NCI-H2081 (cell line): ENCODE data around the gene PLEKHO2.
A peak's percentile ranks its signal among the peaks of the same experiment; 100 is the strongest.
"Not testable (repeated sequence)": the region's sequence is repeated elsewhere in the genome, so short reads cannot be mapped to it uniquely, and the experiment has no call there.

Experiments
- DNase-seq, 2 experiments: peaks; one replicate each; lab custom pipeline; 2025; lab: John Stamatoyannopoulos, UW

Gene PLEKHO2

GRCh38 chr15:64841344-64842095, at the start of gene PLEKHO2:
PLEKHO2 (plus strand) TSS chr15:64841915; CDS start chr15:64842017, 102 bp downstream.
- DNase-seq: peak; percentile 84 to 91

DNA sequence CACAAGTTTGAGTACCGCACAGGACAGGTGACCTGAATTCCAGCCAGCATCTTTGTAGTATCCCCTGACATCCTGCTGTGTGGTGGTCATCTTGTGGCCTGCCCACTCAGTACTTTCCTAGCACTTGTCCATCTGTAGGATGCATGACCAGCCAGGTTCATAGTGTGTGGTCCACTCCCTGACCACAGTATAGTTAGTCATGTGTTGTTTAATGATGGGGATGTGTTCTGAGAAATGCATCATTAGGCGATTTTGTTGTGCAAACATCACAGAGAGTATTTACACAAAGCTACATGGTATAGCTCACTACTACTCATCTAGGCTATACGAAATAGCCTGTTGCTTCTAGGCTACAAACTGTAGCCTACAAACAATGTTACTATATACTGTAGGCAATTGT, 49.4 kb upstream of the PLEKHO2 start:
- DNase-seq: no peak

- DNase-seq: not testable (repeated sequence)
Measured at GRCh38 chr15:64795299-64795698, 46.4 kb upstream of the PLEKHO2 start.

- not testable (repeated sequence) for DNase-seq
Measured at GRCh38 chr15:64795921-64796320, 45.8 kb upstream of the PLEKHO2 start.

DNA sequence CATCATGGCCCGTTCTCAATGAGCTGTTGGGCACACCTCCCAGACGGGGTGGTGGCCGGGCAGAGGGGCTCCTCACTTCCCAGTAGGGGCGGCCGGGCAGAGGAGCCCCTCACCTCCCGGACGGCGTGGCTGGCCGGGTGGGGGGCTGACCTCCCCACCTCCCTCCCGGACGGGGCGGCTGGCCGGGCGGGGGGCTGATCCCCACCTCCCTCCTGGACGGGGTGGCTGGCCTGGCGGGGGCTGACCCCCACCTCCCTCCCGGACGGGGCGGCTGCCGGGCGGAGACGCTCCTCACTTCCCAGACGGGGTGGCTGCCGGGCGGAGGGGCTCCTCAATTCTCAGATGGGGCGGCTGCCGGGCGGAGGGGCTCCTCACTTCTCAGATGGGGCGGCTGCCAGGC, 42.8 kb upstream of the PLEKHO2 start:
- DNase-seq: not testable (repeated sequence)

GRCh38 chr15:64800476-64800875, 41.2 kb upstream of the PLEKHO2 start:
- DNase-seq: no peak

GRCh38 chr15:64803526-64803925, 38.2 kb upstream of the PLEKHO2 start:
- no peak for DNase-seq

- DNase-seq: no peak
Measured at GRCh38 chr15:64804619-64805018, 37.1 kb upstream of the PLEKHO2 start.

GRCh38 chr15:64806509-64806908, 35.2 kb upstream of the PLEKHO2 start:
- DNase-seq: no peak

GRCh38 chr15:64807051-64807749, 34.5 kb upstream of the PLEKHO2 start:
- no peak for DNase-seq

- DNase-seq: no peak
Measured at GRCh38 chr15:64807751-64808222, 33.9 kb upstream of the PLEKHO2 start.

DNA sequence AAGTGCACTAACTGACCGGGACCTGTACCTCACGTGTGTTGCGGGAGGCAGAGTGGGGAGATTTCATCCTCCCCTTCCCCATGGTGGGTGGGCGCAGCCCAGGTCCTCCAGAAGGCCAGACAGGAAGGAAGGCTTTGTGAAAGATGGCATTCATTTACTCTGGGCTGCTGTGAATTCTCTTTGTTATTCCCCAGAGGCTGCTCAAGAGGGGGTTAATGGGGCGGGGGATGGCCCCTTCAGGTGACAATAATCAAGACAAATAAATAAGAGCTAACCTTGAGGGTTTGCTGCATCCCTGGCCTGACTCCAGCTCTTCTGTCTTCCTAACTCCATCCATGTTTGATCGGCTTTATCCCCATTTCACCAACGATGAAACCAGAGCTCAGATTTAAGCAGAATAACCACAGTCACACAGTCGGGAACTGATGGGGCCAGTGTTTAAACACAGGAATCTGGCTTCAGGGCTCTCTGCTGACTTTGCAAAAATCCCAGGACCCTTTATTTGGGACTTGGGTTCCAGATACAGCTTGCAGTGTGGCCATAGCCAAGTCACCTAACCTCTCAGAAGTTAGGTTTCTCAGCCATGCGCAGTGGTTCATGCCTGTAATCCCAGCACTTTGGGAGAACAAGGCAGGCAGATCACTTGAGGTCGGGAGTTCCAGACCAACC, 32.8 kb upstream of the PLEKHO2 start:
- DNase-seq: no peak

GRCh38 chr15:64809649-64810496, 31.8 kb upstream of the PLEKHO2 start:
- DNase-seq: peak; percentile 66 to 69

DNA sequence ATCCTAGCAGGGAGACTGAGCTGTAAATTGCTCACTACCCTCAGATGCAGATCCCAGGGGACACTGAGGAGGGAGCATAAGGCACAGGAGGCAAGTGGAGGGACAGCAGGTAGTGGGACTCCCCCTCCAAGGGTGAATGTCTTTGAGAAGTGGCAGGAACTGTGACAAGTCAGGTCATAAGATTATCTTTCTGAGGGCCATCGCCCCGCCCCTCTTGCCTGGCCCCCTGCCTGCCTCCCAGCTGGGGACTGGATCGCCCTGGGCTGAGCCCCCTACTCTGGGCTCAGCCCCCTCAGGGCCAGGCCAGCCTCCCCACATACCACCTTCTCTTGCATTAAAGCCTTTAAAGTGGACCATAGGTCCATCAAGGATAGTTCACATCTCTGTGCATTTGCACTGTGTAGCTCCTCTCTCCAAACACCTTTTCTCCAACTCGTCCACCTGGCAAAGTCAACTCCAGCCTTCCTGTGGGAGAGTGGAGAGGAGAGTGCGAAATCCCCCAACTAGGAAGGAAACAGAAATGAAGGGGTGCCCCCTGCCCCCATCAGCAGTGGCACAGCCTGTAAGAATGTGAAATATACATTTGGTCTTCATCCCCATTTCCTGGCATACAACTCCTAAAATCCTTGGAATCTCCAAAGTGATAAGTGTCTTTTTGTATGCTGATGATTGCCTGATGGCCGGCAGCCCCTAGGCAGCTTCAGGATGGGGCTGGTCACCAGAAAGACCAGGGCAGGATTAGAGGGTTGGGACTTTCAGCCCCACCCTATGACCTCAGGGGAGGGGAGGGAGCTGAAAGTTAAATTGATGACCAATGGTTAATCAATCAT, 31.0 kb upstream of the PLEKHO2 start:
- DNase-seq: no peak

- no peak for DNase-seq
Measured at GRCh38 chr15:64813075-64813474, 28.6 kb upstream of the PLEKHO2 start.

DNA sequence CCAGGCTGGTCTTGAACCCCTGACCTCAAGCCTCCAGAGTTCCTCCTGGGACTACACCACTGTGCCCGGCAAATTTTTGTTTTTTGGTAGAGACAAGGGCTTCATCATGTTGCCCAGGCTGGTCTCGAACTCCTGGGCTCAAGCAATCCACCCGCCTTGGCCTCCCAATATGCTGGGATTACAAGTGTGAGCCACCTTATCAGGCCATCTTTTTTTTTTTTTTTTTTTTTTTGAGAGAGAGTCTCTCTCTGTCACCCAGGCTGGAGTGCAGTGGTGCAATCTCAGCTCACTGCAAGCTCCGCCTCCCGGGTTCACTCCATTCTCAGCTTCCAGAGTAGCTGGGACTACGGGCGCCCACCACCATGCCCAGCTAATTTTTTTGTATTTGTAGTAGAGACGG, 27.4 kb upstream of the PLEKHO2 start:
- not testable (repeated sequence) for DNase-seq

DNA sequence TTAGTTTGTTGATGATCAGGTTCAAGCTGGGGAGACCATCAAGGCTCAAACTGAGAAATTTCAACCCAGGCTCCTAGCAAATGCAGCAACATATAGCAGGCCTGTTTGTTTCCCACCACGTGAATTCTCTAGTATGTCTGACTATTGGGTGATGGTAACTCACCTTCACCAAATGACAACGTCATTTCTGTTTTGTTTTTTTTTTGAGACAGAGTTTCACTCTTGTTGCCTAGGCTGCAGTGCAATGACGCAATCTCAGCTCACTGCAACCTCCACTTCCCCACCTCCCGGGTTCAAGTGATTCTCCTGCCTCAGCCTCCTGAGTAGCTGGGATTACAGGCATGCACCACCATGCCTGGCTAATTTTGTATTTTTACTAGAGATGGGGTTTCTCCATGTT, 26.8 kb upstream of the PLEKHO2 start:
- not testable (repeated sequence) for DNase-seq

DNA sequence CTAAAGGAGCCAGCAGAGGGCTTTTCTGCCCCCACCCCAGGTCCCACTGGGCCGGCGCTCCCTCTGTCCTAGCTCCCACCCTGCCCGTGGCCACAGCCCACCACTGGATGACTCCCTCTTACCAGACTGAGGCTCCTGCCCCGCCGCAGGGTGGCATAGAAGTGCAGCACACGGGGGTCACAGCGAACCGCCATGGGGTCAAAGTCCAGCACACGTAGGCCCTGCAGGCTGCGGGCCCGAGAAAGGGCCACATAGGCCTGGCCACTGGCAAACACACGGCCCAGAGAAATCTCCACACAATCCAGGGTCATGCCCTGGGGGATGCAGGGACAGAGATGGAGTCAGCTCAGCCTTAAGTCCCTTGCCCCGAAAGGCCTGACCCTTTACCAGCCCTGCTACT, 25.3 kb upstream of the PLEKHO2 start:
- DNase-seq: no peak

GRCh38 chr15:64824929-64825430, 16.7 kb upstream of the PLEKHO2 start:
- DNase-seq: no peak

DNA sequence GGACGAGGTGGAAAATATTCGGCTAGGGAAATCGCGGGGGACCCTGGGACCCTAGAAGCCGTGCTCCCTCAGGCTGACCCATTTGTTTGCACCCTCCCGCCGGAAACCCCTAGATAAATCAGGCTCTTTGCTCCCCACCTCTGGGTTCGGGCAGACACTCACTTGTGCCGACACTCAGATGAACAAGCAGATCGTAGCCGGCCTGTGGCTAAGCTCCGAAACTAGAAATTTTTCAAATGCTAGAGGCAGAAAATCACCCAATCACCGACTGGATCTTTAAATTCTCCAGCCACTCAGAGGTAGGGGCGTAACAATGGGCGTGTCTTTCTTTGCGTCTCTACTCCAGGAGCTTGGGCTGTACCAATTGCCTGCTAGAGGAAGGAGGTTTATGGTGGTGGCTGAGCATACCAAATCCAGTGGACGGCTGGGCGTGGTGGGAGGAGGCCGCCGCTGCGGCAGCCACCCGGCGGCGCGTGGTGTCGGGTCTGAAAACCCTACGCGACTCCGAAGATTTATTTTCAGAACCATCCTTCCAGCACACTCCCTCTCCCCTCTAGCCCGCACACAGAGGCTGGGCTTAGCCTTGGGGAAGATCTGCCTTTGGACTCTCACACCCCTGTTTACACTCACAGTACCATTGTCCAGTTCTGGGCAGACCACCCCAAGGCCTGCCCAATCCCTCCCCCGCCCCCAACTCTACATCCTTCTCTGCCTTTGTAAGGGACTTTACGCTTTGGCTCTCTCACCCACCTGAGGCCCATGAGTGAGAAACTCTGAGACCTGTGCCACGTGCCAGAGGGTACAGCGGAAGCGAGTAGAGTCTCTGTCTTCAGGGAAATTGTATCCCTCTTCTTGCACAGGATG, 16.1 kb upstream of the PLEKHO2 start, which contains the start of gene PIF1:
PIF1 (minus strand) TSS at position 217 of the 864 bp plus-strand sequence. CDS start 1,312 bp downstream, outside the sequence.
- DNase-seq: peak; percentile 95 to 98
